ENCODE measurements around the gene CHCHD10.
"Not testable (repeated sequence)": the region's sequence is repeated elsewhere in the genome, so short reads cannot be mapped to it uniquely, and the experiment has no call there.

CHCHD10 gene

DNA sequence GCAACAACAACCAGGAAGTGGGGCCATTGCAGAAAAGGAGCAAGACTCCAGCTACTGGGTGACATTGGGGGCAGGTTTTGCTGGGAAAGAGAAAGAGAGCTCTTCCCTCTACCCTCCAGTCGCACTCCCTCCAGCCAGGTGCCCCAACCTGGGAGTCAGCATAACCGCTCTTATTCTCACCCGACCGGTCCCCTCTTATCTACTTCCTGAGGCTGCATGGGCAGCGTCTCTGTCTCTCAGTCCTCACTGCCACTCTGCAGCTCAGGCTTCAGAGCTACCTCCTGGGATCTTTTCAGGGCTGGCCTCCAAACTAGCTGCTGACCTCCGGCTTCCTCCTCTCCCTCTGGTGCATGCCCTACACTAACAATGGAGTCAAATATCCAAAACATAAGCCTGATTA lies 22.0 kb downstream of the CHCHD10 start:
- no peak for FAIRE-seq

DNA sequence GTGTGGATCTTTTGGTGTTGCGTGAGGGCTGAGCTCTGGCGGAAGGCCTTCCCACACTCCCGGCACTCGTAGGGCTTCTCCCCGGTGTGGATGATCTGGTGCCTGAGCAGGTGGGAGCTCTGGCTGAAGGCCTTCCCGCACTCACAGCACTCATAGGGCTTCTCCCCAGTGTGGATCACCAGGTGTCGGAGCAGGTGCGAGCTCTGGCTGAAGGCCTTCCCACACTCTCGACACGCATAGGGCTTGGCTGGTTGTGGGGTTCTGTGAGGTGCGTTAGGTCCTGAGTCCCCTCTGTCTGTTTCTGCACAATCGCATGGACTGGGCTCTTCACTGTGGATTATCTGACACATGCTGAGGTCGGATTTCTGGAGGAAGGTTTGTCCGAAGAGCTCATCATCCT lies 23.3 kb downstream of the CHCHD10 start:
- no peak for FAIRE-seq

DNA sequence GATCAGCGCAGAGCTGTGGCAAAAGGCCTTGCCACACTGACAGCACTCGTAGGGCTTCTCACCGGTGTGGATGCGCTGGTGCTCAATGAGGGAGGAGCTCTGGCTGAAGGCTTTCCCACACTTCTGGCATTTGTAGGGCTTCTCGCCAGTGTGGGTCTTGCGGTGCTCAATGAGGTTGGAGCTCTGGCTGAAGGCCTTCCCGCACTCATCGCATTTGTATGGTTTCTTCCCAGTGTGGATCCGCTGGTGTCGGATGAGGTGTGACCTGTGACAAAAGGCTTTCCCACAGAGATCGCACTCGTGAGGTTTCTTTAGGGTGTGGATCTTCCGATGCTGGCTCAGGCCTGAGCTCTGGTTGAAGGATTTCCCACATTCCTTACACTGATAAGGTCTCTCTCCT lies 23.8 kb downstream of the CHCHD10 start:
- no peak for FAIRE-seq

DNA sequence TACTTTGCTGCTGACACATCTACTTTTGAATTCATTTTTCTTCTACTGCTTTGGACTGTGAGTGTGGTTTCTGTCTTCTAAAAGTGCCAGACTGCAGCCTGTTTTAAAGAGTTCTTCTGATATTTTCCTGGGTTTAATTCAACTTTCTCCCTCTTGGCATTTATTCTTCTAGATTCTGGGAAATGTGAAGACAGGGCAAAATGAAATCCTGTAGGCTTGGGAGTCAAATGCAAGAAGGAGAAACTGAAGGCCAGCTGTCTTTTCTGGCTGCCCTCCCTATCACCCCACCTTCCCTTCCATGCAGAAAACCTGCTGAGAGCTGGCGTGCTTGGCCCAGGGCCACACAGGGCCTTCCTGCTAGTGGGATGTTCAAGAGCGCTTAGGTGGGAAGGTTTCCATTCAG lies 24.5 kb downstream of the CHCHD10 start:
- no peak for FAIRE-seq

DNA sequence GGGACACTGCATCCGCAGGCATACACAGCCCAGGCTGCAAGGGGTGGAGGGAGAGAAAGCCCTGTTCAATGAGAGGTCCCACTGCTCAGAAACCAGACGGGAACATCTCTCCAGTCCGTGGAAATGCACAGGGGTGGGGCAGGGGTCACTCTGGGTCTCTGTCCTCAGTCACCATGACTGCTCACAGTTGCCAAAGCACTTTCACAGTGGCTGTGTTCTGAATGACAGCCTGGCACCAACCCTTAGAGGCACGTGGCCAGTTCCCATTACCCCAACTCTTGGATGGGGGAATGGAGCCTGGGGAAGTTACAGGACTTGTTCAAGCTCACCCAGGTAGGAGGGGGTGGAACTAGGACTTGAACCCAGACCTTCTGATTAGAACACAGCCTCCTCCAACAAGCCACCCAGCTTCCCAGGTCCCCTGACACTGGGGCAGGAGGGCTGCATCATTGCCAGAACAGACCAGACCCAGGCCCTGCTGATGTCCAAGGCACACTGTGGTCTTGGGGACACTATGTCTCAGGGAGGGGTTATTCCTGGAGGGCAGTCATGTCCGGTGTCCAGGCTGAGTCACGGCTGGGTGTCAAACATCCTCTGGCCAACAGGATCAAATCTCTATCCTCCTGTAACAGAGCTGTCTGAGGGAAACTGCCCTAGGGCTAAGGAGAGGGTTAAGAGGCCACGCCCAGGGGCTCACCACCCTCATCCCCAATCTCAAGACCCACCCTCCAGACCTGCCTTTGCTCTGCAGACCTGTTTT lies 25.1 kb downstream of the CHCHD10 start:
- FAIRE-seq = no peak

DNA sequence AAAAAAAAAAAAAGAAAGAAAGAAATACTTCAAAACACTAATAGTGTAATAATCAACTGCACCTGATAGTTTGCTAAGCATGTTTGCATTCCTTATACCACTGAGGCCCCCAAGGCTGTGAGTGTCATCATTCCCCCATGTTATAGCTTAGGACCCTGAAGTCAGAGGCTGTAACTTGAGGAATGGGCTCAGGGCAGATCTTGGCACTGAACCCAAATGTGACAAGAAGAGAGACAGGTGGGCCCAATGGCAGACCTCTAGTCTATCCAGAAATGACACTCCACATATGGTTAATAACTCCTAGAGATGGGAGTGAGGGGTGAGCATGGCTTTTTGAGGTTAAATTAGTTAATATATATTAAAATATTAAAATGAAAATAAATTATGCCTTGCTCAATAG lies 30.1 kb downstream of the CHCHD10 start:
- FAIRE-seq = no peak

DNA sequence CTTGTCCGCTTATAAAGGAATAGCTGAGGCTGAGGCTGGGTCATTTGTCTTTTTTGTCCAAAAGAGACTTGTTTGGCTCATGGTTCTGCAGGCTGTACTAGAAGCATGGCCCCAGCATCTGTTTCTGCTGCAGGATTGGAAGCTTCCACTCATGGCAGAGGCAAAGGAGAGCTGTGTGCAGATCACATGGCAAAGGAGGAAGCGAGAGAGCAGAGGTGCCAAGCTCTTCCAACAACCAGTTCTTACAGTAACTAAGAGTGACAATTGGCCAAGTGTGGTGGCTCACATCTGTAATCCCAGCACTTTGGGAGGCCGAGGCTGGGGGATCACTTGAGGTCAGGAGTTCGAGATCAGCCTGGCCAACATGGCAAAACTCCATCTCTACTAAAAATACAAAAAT lies 39.7 kb downstream of the CHCHD10 start:
- not testable (repeated sequence) for FAIRE-seq

DNA sequence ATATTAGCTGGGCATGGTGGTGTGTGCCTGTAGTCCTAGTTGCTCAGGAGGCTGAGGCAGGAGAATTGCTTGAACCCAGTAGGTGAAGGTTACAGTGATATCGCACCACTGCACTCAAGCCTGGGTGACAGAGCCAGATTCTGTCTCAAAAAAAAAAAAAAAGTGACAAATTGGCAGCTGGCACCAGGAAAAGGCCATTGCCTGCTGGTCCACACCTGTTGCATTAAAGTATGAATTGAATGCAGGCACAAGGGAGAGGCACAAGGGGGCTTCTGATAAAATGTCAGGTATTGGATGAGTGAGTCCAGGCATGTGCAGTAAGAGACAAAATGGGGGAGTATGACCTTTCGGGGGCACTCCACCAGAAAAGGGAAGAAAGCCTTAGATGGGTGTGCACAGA lies 45.0 kb downstream of the CHCHD10 start:
- no peak for FAIRE-seq

DNA sequence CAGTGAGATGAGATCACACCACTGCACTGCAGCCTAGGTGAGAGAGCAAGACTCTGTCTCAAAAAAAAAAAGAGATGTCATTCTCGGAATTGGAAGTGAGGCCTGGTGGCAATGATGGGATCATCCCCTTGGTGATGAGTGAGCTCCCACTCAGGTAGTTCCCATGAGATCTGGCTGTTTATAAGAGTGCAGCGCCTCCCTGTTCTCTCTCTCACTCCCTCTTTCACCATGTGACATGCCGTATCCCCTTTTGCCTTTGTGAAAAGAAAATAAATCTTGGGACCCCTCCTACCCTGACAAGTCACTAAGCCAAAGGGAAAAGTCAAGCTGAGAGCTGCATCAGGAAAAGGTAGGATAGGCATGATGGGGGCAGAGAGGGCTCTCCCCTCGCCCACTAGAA lies 45.6 kb downstream of the CHCHD10 start:
- FAIRE-seq = no peak

DNA sequence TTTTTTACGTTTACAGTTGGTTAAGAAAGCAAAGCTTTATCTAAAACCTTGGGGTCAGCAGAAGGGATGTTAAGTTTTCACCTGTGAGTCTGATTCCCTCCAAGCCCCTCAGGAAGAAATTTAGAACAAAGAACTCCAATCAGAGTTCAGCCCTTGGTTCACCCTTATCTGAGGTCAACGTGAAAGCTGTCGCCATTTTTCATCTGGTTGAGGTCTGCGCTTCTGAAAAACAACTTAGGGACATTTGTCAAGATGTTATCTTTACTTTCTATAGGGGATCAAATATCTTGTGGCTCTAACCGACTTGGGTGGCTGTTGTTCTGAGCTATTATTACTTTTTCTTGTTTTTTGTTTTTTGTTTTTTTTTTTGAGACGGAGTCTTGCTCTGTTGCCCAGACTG lies 46.9 kb downstream of the CHCHD10 start:
- FAIRE-seq = no peak

DNA sequence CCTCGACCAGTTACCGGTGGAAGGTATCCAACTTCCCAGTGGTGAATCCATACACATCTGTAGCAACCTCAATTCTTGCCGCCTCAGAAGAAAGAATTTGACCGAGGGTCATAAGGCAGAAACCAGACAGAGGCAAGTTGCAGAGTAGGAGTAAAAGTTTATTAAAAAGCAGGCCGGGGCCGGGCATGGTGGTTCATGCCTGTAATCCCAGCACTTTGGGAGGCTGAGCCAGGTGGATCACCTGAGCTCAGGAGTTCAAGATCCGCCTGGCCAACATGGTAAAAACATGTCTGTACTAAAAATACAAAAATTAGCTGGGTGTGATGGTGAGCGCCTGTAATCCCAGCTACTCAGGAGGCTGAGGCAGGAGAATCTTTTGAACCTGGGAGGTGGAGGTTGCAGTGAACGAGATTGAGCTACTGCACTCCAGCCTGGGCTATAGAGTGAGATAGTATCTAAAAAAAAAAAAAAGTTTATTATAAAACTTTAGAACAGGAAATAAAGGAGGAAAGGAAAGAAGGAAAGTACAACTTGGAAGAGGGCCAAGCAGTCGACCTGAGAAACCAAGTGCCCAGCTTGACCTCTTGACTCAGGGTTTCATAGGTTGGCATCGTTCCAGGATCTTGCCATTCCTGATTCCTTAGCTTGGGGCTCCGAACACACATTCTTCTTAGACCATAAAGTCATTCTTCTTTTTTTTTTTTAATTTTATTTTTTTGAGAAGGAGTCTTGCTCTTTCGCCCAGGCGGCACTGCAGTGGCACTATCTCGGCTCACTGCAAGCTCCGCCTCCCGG lies 49.2 kb downstream of the CHCHD10 start:
- FAIRE-seq = no peak

DNA sequence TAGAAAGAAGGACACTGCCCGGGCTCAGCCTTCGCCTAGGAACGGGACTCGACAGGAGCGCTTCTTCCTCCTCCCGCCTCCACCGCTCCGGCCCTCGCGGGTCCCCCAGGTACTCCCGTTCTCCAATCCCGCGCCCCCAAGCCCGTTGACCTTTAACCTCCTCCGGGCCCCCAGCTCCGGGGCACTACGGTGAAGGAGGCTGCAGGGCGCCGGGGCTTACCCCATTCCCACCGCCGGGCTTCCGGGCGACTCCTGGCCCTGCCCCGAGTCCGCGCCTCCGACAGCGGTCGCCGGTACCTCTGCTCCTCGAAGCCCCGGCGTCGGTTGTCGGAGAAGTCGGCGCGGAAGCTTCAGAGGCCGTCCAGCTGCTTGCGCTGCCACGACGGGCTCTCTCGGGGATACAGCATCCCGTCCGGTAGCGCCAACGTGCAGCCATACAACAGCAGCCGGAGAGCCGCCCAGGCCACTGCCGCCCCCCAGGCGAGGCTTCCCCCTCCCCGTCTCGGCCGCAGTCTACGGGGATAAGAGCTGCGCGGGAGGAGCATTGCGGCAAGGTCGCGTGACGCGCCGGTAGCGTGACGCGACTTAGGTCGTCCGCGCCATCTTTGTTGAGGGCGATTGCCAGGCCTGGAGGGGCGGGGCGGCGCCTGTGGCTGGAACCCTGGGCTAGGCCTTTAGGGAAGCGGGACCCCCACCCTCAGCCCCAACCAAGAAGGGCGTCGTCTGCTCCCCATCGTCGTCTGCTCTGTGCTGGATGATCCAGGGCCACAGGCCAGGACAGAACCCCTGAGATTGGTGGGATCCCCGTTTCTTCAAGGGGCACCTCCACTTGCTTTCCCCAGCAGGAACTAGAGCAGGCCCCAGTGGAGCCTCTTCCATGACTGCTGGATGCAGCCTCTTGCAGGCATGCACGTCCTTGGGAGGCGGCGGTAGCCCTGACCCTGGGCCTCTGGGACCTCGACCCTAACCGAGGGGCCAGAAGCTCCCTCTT lies 50.7 kb downstream of the CHCHD10 start:
- FAIRE-seq = no peak

Measured in colon (tissue), 2 donors.